Naive thymus-derived CD4-positive, alpha-beta T cell (primary cell): ENCODE measurements around the gene TBX15. TPM values are rescaled to one million over a fixed set of nuclear protein-coding genes. Genes with fewer than 3 reads are reported as not detected.

Experiments used
- ATAC-seq: fragments of 150-1000 bp; cut with Tn5 transposase; 2 replicates; pipeline ENCODE4 v1.10.0; 2021; ENCODE audit warnings: mild to moderate bottlenecking, moderate library complexity
- CTCF ChIA-PET: fragments of 350-600 bp; sonication (Branson Sonifier 250); formaldehyde crosslinking; loops from one replicate; lab custom pipeline; 2021; ENCODE audit warnings: antibody characterized with exemption; lab: Charles Lee
- POLR2A ChIA-PET: fragments of 350-600 bp; sonication (Branson Sonifier 250); formaldehyde crosslinking; loops from one replicate; lab custom pipeline; 2021; ENCODE audit warnings: antibody characterized with exemption, inconsistent platforms; lab: Charles Lee
- DNase-seq, 9 donors: peaks; one replicate each; pipeline versions ENCODE4 v3.0.0 to v3.0.0-alpha.2; 2020 to 2022; ENCODE audit warnings: mixed read lengths in 1 of 9
- H3K27ac ChIP-seq: one replicate; pipeline ENCODE4 v1.7.0; 2013; ENCODE audit warnings: mild to moderate bottlenecking, low read depth, low read length, moderate library complexity
- H3K27me3 ChIP-seq, 2 donors: one replicate each; pipeline ENCODE4 v1.7.0; 2013; ENCODE audit warnings: low read length in 2 of 2, mild to moderate bottlenecking in 2 of 2, moderate library complexity in 2 of 2; ENCODE audit not compliant: control insufficient read depth in 2 of 2, insufficient read depth in 2 of 2
- H3K36me3 ChIP-seq, 3 experiments: 1 replicate in 2 of 3; 2 replicates in 1 of 3; pipeline ENCODE4 v1.7.0; 2013; ENCODE audit warnings: low read length in 3 of 3, mild to moderate bottlenecking in 3 of 3, moderate library complexity in 1 of 3; ENCODE audit not compliant: insufficient read depth in 3 of 3, control insufficient read depth in 2 of 3
- H3K4me1 ChIP-seq, 2 donors: one replicate each; pipeline ENCODE4 v1.7.0; 2013; ENCODE audit warnings: low read length in 2 of 2, mild to moderate bottlenecking in 2 of 2, moderate library complexity in 1 of 2; ENCODE audit not compliant: control insufficient read depth in 2 of 2, insufficient read depth in 2 of 2
- H3K4me3 ChIP-seq: 2 replicates; pipeline ENCODE4 v1.7.0; 2013; ENCODE audit warnings: mild to moderate bottlenecking, low read length
- H3K9me3 ChIP-seq, 3 experiments: 1 replicate in 2 of 3; 2 replicates in 1 of 3; pipeline ENCODE4 v1.7.0; 2013; ENCODE audit warnings: low read length in 3 of 3; ENCODE audit not compliant: control insufficient read depth in 2 of 3
- H3K27ac Mint-ChIP-seq, 9 donors: one replicate each; pipeline ENCODE4 v1.8.0; 2020 to 2022; ENCODE audit warnings: mixed read lengths in 9 of 9, mild to moderate bottlenecking in 8 of 9, moderate library complexity in 5 of 9, inconsistent platforms in 2 of 9
- H3K27me3 Mint-ChIP-seq, 5 donors: one replicate each; pipeline ENCODE4 v1.8.0; 2021 to 2022; ENCODE audit warnings: mixed read lengths in 5 of 5, mild to moderate bottlenecking in 1 of 5
- H3K36me3 Mint-ChIP-seq, 5 donors: one replicate each; pipeline ENCODE4 v1.8.0; 2020 to 2022; ENCODE audit warnings: mixed read lengths in 5 of 5, mild to moderate bottlenecking in 3 of 5, inconsistent platforms in 1 of 5
- H3K4me1 Mint-ChIP-seq, 7 donors: one replicate each; pipeline ENCODE4 v1.8.0; 2020 to 2022; ENCODE audit warnings: mixed read lengths in 7 of 7, mild to moderate bottlenecking in 3 of 7, inconsistent platforms in 1 of 7
- H3K4me3 Mint-ChIP-seq, 10 donors: one replicate each; pipeline ENCODE4 v1.8.0; 2020 to 2022; ENCODE audit warnings: mild to moderate bottlenecking in 10 of 10, mixed read lengths in 10 of 10, moderate library complexity in 6 of 10, inconsistent platforms in 2 of 10
- H3K9me3 Mint-ChIP-seq, 11 donors: one replicate each; pipeline ENCODE4 v1.8.0; 2020 to 2022; ENCODE audit warnings: mixed read lengths in 11 of 11, mild to moderate bottlenecking in 4 of 11, inconsistent platforms in 1 of 11, moderate library complexity in 1 of 11
- intact Hi-C, 2 donors: fragments of 100-400 bp; cut with micrococcal nuclease; formaldehyde crosslinking; loops; one replicate each; pipeline ENCODE4 v1.15.1; 2023
- polyA plus RNA-seq, 2 donors: library from polyadenylated mRNA; unstranded; fragments of 300-500 nt; fragmentation: Illumina TruSeq; gene quantifications; one replicate each; pipeline ENCODE4 v1.2.3, GENCODE V29; 2021
- total RNA-seq, 6 experiments: library from RNA in 5 of 6; stranded (reverse) in 5 of 6; gene quantifications; 1 replicate in 5 of 6; 2 replicates in 1 of 6; pipeline ENCODE4 v1.2.3 and lab custom pipeline; 2021 to 2026

TBX15 gene
- total and polyA plus RNA-seq, 7 experiments from 2014 or later = not detected

DNA sequence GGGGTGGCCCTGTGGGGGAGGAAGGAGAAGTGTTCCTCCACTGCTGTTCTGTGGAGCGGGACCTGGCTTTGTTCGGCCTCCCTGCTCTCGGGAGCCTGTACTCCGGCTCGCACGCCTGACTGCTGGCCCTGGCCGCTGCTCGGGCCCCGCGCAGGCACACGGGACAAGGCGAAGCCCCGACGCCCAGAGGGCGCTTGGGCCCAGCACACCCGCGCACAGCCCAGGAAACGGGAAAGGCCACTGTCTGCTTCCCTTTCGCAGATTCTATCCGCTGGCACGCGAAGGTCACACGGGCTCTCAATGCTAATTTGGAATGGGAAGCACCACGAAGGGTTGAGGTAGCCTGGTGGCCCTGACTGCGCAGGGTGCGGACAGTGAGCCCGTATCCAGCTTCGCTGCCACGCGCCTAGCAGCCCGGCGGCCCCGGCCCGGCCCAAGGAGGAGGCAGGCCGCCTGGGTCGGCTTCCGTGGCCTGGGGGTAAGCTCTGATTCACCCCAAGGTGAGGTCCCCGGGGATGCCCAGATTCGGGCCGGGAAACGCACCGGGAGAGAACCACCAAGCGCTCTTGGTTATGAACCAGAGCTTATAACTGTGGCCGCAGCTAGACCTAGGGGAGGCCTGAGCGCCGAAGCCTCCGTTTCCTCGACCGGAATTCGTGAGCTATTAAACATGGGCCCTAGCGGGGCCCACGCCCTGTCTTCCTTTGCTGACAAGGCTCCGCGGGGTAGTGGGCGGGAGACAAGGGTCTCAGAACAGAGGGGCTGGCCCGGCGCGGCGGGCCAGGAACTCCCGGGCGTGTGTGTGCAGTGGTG, 19.7 kb upstream of the TBX15 start:
- Mint-ChIP-seq H3K36me3 (peaks cover 4 to 30% (median 21%) of the 10 kb centered on the region in 5 donors), H3K27ac (no peak overlapping the region), H3K4me1 (peaks cover 7 to 18% (median 14%) of the 10 kb centered on the region in 7 donors), H3K9me3 (peaks cover 4 to 81% (median 28%) of the 10 kb centered on the region in 11 donors), H3K4me3 (peak overlapping the region in 8 of 10 donors; percentile 40 to 78 (median 70)), H3K27me3 (peaks cover 72 to 88% (median 83%) of the 10 kb centered on the region in 5 donors)
- Histone ChIP-seq H3K36me3 (no peaks in the 10 kb centered on the region), H3K27ac (no peak overlapping the region), H3K27me3 (peaks cover 2 to 19% of the 10 kb centered on the region in 2 donors), H3K4me3 (no peak overlapping the region), H3K4me1 (no peaks in the 10 kb centered on the region), H3K9me3 (no peaks in the 10 kb centered on the region)
- intact Hi-C loops = loop anchor here in 1 of 2 donors (2.0 to 5.0 kb wide), 2 partner anchors 25 to 856 kb away; no protein-coding TSS in a partner anchor
- ChIA-PET POLR2A (no interaction called here), CTCF (no interaction called here)
- no peak for DNase-seq
- ATAC-seq = no peak

DNA sequence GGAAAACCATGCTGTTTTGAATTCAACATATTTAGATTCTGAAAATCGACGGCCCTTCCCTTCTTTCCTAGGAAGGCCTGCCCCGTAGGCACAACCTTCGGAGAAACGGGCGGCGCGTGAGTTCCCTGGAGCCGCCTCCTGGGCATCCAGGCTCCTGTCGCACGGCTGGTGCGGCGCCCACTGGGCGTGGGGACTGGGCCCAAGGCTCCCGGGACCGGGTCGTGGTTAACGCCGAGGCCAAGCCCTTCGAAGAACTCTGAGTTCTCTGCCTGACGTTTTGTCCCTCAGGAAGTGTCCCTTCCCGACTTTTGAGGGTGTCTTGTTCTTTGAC, 19.2 kb upstream of the TBX15 start:
- H3K36me3 Mint-ChIP-seq = peaks cover 4 to 24% (median 15%) of the 10 kb centered on the region in 5 donors
- H3K9me3 Mint-ChIP-seq = peaks cover 4 to 77% (median 24%) of the 10 kb centered on the region in 11 donors
- CTCF ChIA-PET = no interaction called here

DNA sequence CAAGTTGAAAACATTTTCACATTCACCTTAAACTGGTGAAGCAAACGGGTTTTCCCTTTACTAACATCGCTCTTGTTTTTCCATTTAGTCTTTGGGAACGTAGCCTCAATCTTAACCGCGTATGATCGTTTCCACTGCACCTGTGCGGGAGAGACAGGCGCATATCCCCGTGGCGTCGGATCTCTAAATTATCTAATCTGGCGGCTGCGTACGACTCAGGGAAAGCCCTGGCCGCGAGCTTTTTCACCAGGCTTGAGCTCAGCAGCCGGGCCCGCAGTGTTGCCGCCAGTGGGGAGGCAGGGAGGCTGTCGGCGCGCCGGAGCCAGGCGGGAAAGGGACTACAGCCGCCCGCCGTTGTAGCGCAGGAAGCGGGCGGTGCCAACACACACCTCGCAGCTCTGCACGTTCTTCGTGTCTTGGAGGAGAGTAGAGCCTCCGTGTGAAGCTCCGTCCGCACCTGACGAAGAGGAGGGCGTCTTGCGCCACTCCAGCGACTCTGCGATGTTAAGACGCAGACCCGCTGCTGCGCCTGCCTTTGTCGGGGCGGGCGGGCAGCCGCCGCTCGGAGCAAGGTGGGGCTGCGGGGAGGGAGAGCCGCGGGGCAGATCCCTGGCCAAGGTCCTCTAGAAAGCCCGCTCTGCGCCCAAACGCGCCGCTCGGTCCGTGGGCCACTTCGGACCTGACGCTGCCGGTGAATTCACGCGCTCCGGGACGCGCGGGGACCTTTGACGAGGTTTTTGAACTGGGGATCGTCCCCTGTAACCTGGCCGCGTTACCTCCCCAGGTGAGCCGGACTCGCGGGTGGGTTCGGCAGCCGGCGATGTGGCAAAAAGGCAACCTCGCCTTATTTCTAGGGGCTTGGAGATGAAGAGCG, 18.5 kb upstream of the TBX15 start:
- H3K4me3 Mint-ChIP-seq = peak overlapping the region in 1 of 10 donors; percentile 23
- ATAC-seq (no peak), DNase-seq (no peak)
- Histone ChIP-seq H3K9me3 (no peaks in the 10 kb centered on the region), H3K4me3 (no peak overlapping the region), H3K4me1 (no peaks in the 10 kb centered on the region), H3K36me3 (no peaks in the 10 kb centered on the region), H3K27me3 (peaks cover 7 to 19% of the 10 kb centered on the region in 2 donors), H3K27ac (no peak overlapping the region)
- ChIA-PET CTCF (no interaction called here), POLR2A (no interaction called here)
- H3K4me1 Mint-ChIP-seq = peaks cover 6 to 23% (median 15%) of the 10 kb centered on the region in 7 donors
- peak overlapping the region in 2 of 9 donors; percentile 46 to 66 for H3K27ac Mint-ChIP-seq
- peaks cover 70 to 90% (median 84%) of the 10 kb centered on the region in 5 donors for H3K27me3 Mint-ChIP-seq
- peaks cover 3 to 71% (median 23%) of the 10 kb centered on the region in 11 donors for H3K9me3 Mint-ChIP-seq
- H3K36me3 Mint-ChIP-seq = peaks cover 0 to 19% (median 10%) of the 10 kb centered on the region in 5 donors
- intact Hi-C loops = loop anchor here in 1 of 2 donors (5.0 kb wide), 1 partner anchor 854 kb away; no protein-coding TSS in a partner anchor

More for the DNA sequence above, 19.2 kb upstream of the TBX15 start:
- ATAC-seq (no peak), DNase-seq (no peak)
- Mint-ChIP-seq H3K4me1 (peaks cover 6 to 20% (median 15%) of the 10 kb centered on the region in 7 donors), H3K27me3 (peaks cover 72 to 88% (median 83%) of the 10 kb centered on the region in 5 donors), H3K4me3 (no peak overlapping the region), H3K27ac (peak overlapping the region in 1 of 9 donors; percentile 29)
- Histone ChIP-seq H3K27ac (no peak overlapping the region), H3K36me3 (no peaks in the 10 kb centered on the region), H3K27me3 (peaks cover 6 to 19% of the 10 kb centered on the region in 2 donors), H3K9me3 (no peaks in the 10 kb centered on the region), H3K4me3 (no peak overlapping the region), H3K4me1 (no peaks in the 10 kb centered on the region)
- POLR2A ChIA-PET = no interaction called here
- intact Hi-C loops = loop anchor here in 1 of 2 donors (5.0 kb wide), 1 partner anchor 855 kb away; no protein-coding TSS in a partner anchor

DNA sequence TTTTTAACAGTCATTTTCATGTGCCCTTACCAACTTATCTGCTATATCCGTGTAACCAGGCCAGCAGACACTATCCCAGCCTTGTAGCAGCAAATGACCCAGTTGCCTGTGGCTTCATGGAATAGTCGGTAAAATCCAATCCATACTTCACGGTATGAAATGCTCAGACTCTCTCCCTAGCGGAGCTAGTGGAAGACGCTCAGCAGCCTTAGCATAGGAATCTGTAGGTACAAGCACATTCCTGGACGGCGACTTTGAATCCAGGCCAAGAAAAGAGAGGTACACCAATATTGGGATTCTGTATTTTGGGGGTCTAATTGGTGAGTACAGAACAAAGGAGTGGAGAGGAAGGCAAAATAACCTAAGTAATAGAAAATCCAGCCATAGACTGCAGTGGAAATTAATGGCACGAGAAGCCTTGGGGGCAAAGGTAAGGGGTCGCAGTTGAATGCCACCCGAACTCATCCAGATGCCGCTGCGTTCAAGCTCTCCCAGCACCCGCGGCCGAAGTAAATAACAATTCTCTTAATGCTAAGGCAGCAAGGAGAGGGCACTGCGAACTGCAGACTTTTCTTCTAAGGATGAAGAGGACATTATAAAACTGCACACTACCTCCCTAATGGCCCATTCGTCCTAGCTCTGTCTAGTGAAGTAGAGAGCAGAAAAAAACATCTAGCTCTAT, 17.7 kb upstream of the TBX15 start:
- H3K27me3 Mint-ChIP-seq = peaks cover 72 to 92% (median 80%) of the 10 kb centered on the region in 5 donors
- peaks cover 0 to 19% (median 10%) of the 10 kb centered on the region in 5 donors for H3K36me3 Mint-ChIP-seq
- intact Hi-C loops = loop anchor here in 1 of 2 donors (5.0 kb wide), 1 partner anchor 854 kb away; no protein-coding TSS in a partner anchor
- peaks cover 6 to 23% (median 15%) of the 10 kb centered on the region in 7 donors for H3K4me1 Mint-ChIP-seq
- H3K4me3 Mint-ChIP-seq = peak overlapping the region in 1 of 10 donors; percentile 20
- Histone ChIP-seq H3K27ac (no peak overlapping the region), H3K36me3 (no peaks in the 10 kb centered on the region), H3K9me3 (no peaks in the 10 kb centered on the region), H3K4me3 (no peak overlapping the region), H3K4me1 (no peaks in the 10 kb centered on the region), H3K27me3 (peaks cover 7 to 19% of the 10 kb centered on the region in 2 donors)
- CTCF ChIA-PET = no interaction called here
- ATAC-seq = no peak
- H3K9me3 Mint-ChIP-seq = peaks cover 3 to 64% (median 23%) of the 10 kb centered on the region in 11 donors
- POLR2A ChIA-PET = no interaction called here
- H3K27ac Mint-ChIP-seq = peak overlapping the region in 2 of 9 donors; percentile 71 to 79
- DNase-seq = no peak

DNA sequence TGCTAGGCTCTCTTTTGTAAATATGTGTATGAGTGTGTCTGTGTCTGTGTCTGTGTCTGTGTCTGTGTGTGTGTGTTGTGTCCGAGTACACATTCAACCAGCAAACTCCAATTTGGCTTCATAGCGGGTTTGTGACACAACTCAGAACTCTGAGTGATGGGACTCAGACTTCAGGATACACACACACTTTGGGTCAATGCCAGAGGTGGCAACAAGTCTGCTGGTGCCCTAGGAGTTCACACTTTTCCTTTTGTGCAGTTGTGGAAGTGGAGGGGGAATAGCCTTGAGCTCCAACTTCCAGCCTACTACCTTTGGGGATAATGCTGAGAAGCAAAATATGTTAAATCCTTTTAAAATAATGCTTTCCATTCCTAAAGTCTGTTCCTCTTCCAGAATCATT, 16.6 kb upstream of the TBX15 start:
- DNase-seq = no peak
- no peak overlapping the region for H3K4me3 Mint-ChIP-seq
- H3K9me3 Mint-ChIP-seq = peaks cover 3 to 58% (median 25%) of the 10 kb centered on the region in 11 donors
- Histone ChIP-seq H3K4me1 (no peaks in the 10 kb centered on the region), H3K9me3 (no peaks in the 10 kb centered on the region), H3K27me3 (peaks cover 7 to 14% of the 10 kb centered on the region in 2 donors), H3K36me3 (no peaks in the 10 kb centered on the region), H3K4me3 (no peak overlapping the region), H3K27ac (no peak overlapping the region)
- H3K27me3 Mint-ChIP-seq = peaks cover 70 to 92% (median 77%) of the 10 kb centered on the region in 5 donors
- no peak for ATAC-seq
- H3K27ac Mint-ChIP-seq = no peak overlapping the region
- H3K36me3 Mint-ChIP-seq = peaks cover 0 to 19% (median 4%) of the 10 kb centered on the region in 5 donors
- H3K4me1 Mint-ChIP-seq = peaks cover 12 to 30% (median 19%) of the 10 kb centered on the region in 7 donors
- CTCF ChIA-PET = no interaction called here
- intact Hi-C loops = loop anchor here in 1 of 2 donors (5.0 kb wide), 1 partner anchor 852 kb away; no protein-coding TSS in a partner anchor
- POLR2A ChIA-PET = no interaction called here

DNA sequence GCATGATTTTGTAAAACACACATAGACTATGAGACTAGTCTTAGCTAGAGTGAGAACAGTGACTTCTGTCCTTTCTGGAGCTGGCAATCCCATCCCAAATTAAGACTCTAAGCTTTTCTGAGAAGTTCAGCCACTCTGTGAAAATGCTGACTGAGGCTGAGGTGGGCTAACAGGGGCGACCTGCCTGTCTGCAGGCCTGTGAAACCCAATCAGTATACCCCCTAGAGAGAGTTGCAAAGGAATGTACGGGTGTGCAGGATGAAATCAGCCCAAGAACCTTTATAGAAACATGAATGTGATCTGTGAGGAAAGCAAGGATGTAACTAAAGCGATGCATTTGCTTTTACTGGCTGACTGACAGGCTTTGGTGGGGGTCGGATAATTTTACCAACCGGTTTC, 16.0 kb upstream of the TBX15 start:
- Histone ChIP-seq H3K9me3 (no peaks in the 10 kb centered on the region), H3K4me1 (no peaks in the 10 kb centered on the region), H3K36me3 (no peaks in the 10 kb centered on the region), H3K4me3 (no peak overlapping the region), H3K27ac (no peak overlapping the region), H3K27me3 (peaks cover 7 to 14% of the 10 kb centered on the region in 2 donors)
- ChIA-PET CTCF (no interaction called here), POLR2A (no interaction called here)
- no peak overlapping the region for H3K4me3 Mint-ChIP-seq
- peaks cover 11 to 30% (median 20%) of the 10 kb centered on the region in 7 donors for H3K4me1 Mint-ChIP-seq
- peaks cover 70 to 93% (median 77%) of the 10 kb centered on the region in 5 donors for H3K27me3 Mint-ChIP-seq
- H3K27ac Mint-ChIP-seq = no peak overlapping the region
- peaks cover 0 to 16% (median 4%) of the 10 kb centered on the region in 5 donors for H3K36me3 Mint-ChIP-seq
- DNase-seq (no peak), ATAC-seq (no peak)
- intact Hi-C loops = no loop called here
- peaks cover 3 to 51% (median 23%) of the 10 kb centered on the region in 11 donors for H3K9me3 Mint-ChIP-seq
